ENCODE data around the gene DYNC1LI1. TPM values are rescaled to one million over a fixed set of nuclear protein-coding genes. Genes with fewer than 3 reads are reported as not detected.

Gene DYNC1LI1
- total and polyA plus RNA-seq, 2 donors (not counting 1 experiment from before 2014, with no cell fraction given), result 44.1 to 49.8 TPM

DNA sequence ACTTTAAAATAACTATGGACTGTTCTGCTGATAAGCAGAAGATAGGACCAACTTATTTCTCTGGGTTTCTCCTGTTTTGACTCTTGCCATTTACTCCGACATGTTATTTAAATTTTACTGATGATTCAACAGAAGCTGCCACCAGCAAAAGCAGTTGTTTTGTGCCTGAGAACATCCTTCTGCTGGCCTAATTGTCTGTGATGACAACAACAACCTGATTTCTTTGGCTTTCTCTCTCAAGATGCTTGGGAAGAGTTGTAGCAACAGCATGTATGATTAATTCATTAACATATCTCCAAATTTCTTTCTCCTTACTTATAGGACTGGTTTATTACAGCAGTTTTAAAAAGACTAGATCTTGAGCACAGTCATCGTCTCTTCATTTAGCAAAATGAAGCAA, 36.9 kb upstream of the DYNC1LI1 start:
- Histone ChIP-seq H3K9me3 (ENCODE audit: control insufficient read depth, insufficient read depth, low read depth, low read length) (no peaks in the 10 kb centered on the region), H2AFZ (ENCODE audit: low read length) (no peak overlapping the region), H3K79me2 (ENCODE audit: control insufficient read depth, insufficient read depth, low read length) (no peaks in the 10 kb centered on the region), H3K36me3 (ENCODE audit: control insufficient read depth, insufficient read depth, low read length) (no peaks in the 10 kb centered on the region), H3K4me3 (replicated peaks in 1 of 4; ENCODE audit: control extremely low read depth in 1 of 4, insufficient read depth in 1 of 4, low read depth in 3 of 4, low read length in 4 of 4) (no peak overlapping the region), H4K20me1 (ENCODE audit: control insufficient read depth, extremely low read depth, insufficient read depth, low read length) (no peaks in the 10 kb centered on the region), H3K9ac (ENCODE audit: insufficient read depth, low read length) (no peak overlapping the region), H3K4me1 (ENCODE audit: control insufficient read depth, extremely low read depth, insufficient read depth, low read length) (no peaks in the 10 kb centered on the region), H3K27ac (ENCODE audit: insufficient read depth, low read length) (no peak overlapping the region), H3K4me2 (ENCODE audit: extremely low read depth, insufficient read depth, low read length) (no peak overlapping the region), H3K27me3 (ENCODE audit: control insufficient read depth, insufficient read depth, low read length) (no peaks in the 10 kb centered on the region)
- TF ChIP-seq, protein P1, sequence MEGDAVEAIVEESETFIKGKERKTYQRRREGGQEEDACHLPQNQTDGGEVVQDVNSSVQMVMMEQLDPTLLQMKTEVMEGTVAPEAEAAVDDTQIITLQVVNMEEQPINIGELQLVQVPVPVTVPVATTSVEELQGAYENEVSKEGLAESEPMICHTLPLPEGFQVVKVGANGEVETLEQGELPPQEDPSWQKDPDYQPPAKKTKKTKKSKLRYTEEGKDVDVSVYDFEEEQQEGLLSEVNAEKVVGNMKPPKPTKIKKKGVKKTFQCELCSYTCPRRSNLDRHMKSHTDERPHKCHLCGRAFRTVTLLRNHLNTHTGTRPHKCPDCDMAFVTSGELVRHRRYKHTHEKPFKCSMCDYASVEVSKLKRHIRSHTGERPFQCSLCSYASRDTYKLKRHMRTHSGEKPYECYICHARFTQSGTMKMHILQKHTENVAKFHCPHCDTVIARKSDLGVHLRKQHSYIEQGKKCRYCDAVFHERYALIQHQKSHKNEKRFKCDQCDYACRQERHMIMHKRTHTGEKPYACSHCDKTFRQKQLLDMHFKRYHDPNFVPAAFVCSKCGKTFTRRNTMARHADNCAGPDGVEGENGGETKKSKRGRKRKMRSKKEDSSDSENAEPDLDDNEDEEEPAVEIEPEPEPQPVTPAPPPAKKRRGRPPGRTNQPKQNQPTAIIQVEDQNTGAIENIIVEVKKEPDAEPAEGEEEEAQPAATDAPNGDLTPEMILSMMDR (conservative IDR thresholded peaks at IDR 0.05 in 1 of 2, IDR thresholded peaks at IDR 0.05 in 1 of 2; ENCODE audit: low read depth in 1 of 2, low read length in 2 of 2), result no peak
- TF ChIP-seq EZH2 (IDR thresholded peaks at IDR 0.05; ENCODE audit: low read length, missing control alignments), result no peak
- DNase-seq (ENCODE audit: low read depth in 2 of 2), result no peak

- H2AFZ ChIP-seq (ENCODE audit: low read length), result no peak overlapping the region
- H3K27ac ChIP-seq (ENCODE audit: insufficient read depth, low read length), result no peak overlapping the region
- TF ChIP-seq, protein P1 (conservative IDR thresholded peaks at IDR 0.05 in 1 of 2, IDR thresholded peaks at IDR 0.05 in 1 of 2; ENCODE audit: low read depth in 1 of 2, low read length in 2 of 2), result no peak
- no peak for TF ChIP-seq EZH2 (IDR thresholded peaks at IDR 0.05; ENCODE audit: low read length, missing control alignments)
- DNase-seq (ENCODE audit: low read depth in 2 of 2), result no peak
- H3K4me3 ChIP-seq (replicated peaks in 1 of 4; ENCODE audit: control extremely low read depth in 1 of 4, insufficient read depth in 1 of 4, low read depth in 3 of 4, low read length in 4 of 4), result no peak overlapping the region
- no peaks in the 10 kb centered on the region for H3K9me3 ChIP-seq (ENCODE audit: control insufficient read depth, insufficient read depth, low read depth, low read length)
- no peaks in the 10 kb centered on the region for H3K4me1 ChIP-seq (ENCODE audit: control insufficient read depth, extremely low read depth, insufficient read depth, low read length)
- no peaks in the 10 kb centered on the region for H3K27me3 ChIP-seq (ENCODE audit: control insufficient read depth, insufficient read depth, low read length)
- no peaks in the 10 kb centered on the region for H3K36me3 ChIP-seq (ENCODE audit: control insufficient read depth, insufficient read depth, low read length)
- H4K20me1 ChIP-seq (ENCODE audit: control insufficient read depth, extremely low read depth, insufficient read depth, low read length), result no peaks in the 10 kb centered on the region
- H3K79me2 ChIP-seq (ENCODE audit: control insufficient read depth, insufficient read depth, low read length), result no peaks in the 10 kb centered on the region
- no peak overlapping the region for H3K4me2 ChIP-seq (ENCODE audit: extremely low read depth, insufficient read depth, low read length)
- H3K9ac ChIP-seq (ENCODE audit: insufficient read depth, low read length), result no peak overlapping the region
Measured at GRCh38 chr3:32606960-32607359, 36.3 kb upstream of the DYNC1LI1 start.

- TF ChIP-seq, protein P1 (conservative IDR thresholded peaks at IDR 0.05 in 1 of 2, IDR thresholded peaks at IDR 0.05 in 1 of 2; ENCODE audit: low read depth in 1 of 2, low read length in 2 of 2), result no peak
- no peak for TF ChIP-seq EZH2 (IDR thresholded peaks at IDR 0.05; ENCODE audit: low read length, missing control alignments)
- Histone ChIP-seq H3K4me2 (ENCODE audit: extremely low read depth, insufficient read depth, low read length) (no peak overlapping the region), H3K9me3 (ENCODE audit: control insufficient read depth, insufficient read depth, low read depth, low read length) (no peaks in the 10 kb centered on the region), H2AFZ (ENCODE audit: low read length) (no peak overlapping the region), H3K4me1 (ENCODE audit: control insufficient read depth, extremely low read depth, insufficient read depth, low read length) (no peaks in the 10 kb centered on the region), H3K9ac (ENCODE audit: insufficient read depth, low read length) (no peak overlapping the region), H3K79me2 (ENCODE audit: control insufficient read depth, insufficient read depth, low read length) (no peaks in the 10 kb centered on the region), H4K20me1 (ENCODE audit: control insufficient read depth, extremely low read depth, insufficient read depth, low read length) (no peaks in the 10 kb centered on the region), H3K27ac (ENCODE audit: insufficient read depth, low read length) (no peak overlapping the region), H3K27me3 (ENCODE audit: control insufficient read depth, insufficient read depth, low read length) (no peaks in the 10 kb centered on the region), H3K4me3 (replicated peaks in 1 of 4; ENCODE audit: control extremely low read depth in 1 of 4, insufficient read depth in 1 of 4, low read depth in 3 of 4, low read length in 4 of 4) (no peak overlapping the region), H3K36me3 (ENCODE audit: control insufficient read depth, insufficient read depth, low read length) (no peaks in the 10 kb centered on the region)
- no peak for DNase-seq (ENCODE audit: low read depth in 2 of 2)
Measured at GRCh38 chr3:32606277-32606676, 35.6 kb upstream of the DYNC1LI1 start.
